HepG2 (cell line): ENCODE data around the gene TMEM74B. TPM values are rescaled to one million over a fixed set of nuclear protein-coding genes. Genes with fewer than 3 reads are reported as not detected.

Source experiments
- FOXA1 ChIP-seq, 2 experiments: fragments of 450-650 bp in 1 of 2; sonication (generic) in 1 of 2; formaldehyde crosslinking in 1 of 2; IDR thresholded peaks; 2 replicates each; pipeline versions ENCODE4 v1.4.0 to v1.6.1; 2016 to 2020; ENCODE audit warnings: missing genetic modification reagents in 1 of 2
- GATAD2A ChIP-seq: IDR thresholded peaks from 2 replicates; pipeline ENCODE4 v1.6.1; 2016
- HMG20B ChIP-seq: conservative IDR thresholded peaks from 2 replicates; pipeline ENCODE4 v1.6.1; 2016; ENCODE audit warnings: missing genetic modification reagents, missing compliant biosample characterization
- NCOA1 ChIP-seq: sonication (generic); formaldehyde crosslinking; IDR thresholded peaks from 2 replicates; pipeline ENCODE4 v1.9.0; 2021; ENCODE audit warnings: missing genetic modification reagents
- PPARG ChIP-seq: conservative IDR thresholded peaks from 2 replicates; pipeline ENCODE4 v1.6.1; 2016; ENCODE audit warnings: missing biosample characterization, missing genetic modification reagents
- SIN3B ChIP-seq: fragments of 150-350 bp; IDR thresholded peaks from 2 replicates; pipeline ENCODE4 v1.6.1; 2014; ENCODE audit warnings: low read length
- ZBTB38 ChIP-seq: sonication (generic); formaldehyde crosslinking; IDR thresholded peaks from 2 replicates; pipeline ENCODE4 v1.5.1; 2020; ENCODE audit warnings: mild to moderate bottlenecking, missing genetic modification reagents
- ZBTB7B ChIP-seq: sonication (generic); formaldehyde crosslinking; IDR thresholded peaks from 2 replicates; pipeline ENCODE4 v1.4.0; 2020; ENCODE audit warnings: missing genetic modification reagents
- ZNF230 ChIP-seq: sonication (generic); formaldehyde crosslinking; IDR thresholded peaks from 2 replicates; pipeline ENCODE4 v1.4.0; 2020; ENCODE audit warnings: mild to moderate bottlenecking, missing genetic modification reagents
- ZNF44 ChIP-seq: sonication (generic); formaldehyde crosslinking; IDR thresholded peaks from 2 replicates; pipeline ENCODE4 v1.5.1; 2020; ENCODE audit warnings: mild to moderate bottlenecking, missing genetic modification reagents
- ZNF766 ChIP-seq: sonication (generic); formaldehyde crosslinking; IDR thresholded peaks from 2 replicates; pipeline ENCODE4 v1.5.0; 2020; ENCODE audit warnings: missing genetic modification reagents, borderline replicate concordance
- ZNF782 ChIP-seq: sonication (generic); formaldehyde crosslinking; IDR thresholded peaks from 2 replicates; pipeline ENCODE4 v1.4.0; 2020; ENCODE audit warnings: missing genetic modification reagents, mild to moderate bottlenecking, borderline replicate concordance
- ZNF788 ChIP-seq: sonication (generic); formaldehyde crosslinking; IDR thresholded peaks from 2 replicates; pipeline ENCODE4 v1.5.0; 2020; ENCODE audit warnings: mild to moderate bottlenecking, missing genetic modification reagents, borderline replicate concordance
- ZNF83 ChIP-seq: sonication (generic); formaldehyde crosslinking; IDR thresholded peaks from 2 replicates; pipeline ENCODE4 v1.4.0; 2020; ENCODE audit warnings: missing genetic modification reagents, mild to moderate bottlenecking, borderline replicate concordance
- ZNF878 ChIP-seq: sonication (generic); formaldehyde crosslinking; IDR thresholded peaks from 2 replicates; pipeline ENCODE4 v1.8.1; 2023; ENCODE audit warnings: mild to moderate bottlenecking, missing genetic modification reagents, moderate library complexity
- ZSCAN21 ChIP-seq: sonication (generic); formaldehyde crosslinking; IDR thresholded peaks from 2 replicates; pipeline ENCODE4 v1.8.0; 2022; ENCODE audit warnings: mild to moderate bottlenecking, missing genetic modification reagents, moderate library complexity, borderline replicate concordance
- ZSCAN25 ChIP-seq: sonication (generic); formaldehyde crosslinking; IDR thresholded peaks from 2 replicates; pipeline ENCODE4 v1.8.0; 2022; ENCODE audit warnings: mild to moderate bottlenecking, missing genetic modification reagents
- polyA plus RNA-seq, 8 experiments: library from polyadenylated mRNA; depleted of rRNA in 3 of 8; stranded (reverse) in 7 of 8; unstranded in 1 of 8; fragments of >200 nt; fragmentation: Illumina TruSeq in 4 of 8; extraction: Trizol in 4 of 8; gene quantifications; 2 replicates each; pipeline versions ENCODE4 v1.2.1 to v1.2.3, GENCODE V29; 2011 to 2016; ENCODE audit warnings: low read depth in 4 of 8, missing spikeins in 1 of 8, mixed read lengths in 1 of 8; ENCODE audit not compliant: insufficient read depth in 1 of 8
- total RNA-seq, 5 experiments: library from RNA; depleted of rRNA; stranded (reverse); fragments of >200 nt; fragmentation: Illumina TruSeq; extraction: Trizol; gene quantifications; 2 replicates each; pipeline ENCODE4 v1.2.3, GENCODE V29; 2016; ENCODE audit warnings: low read depth in 1 of 5
- TF ChIP-seq, protein P1 (sequence below): sonication (generic); formaldehyde crosslinking; IDR thresholded peaks from 2 replicates; pipeline ENCODE4 v1.5.0; 2020; ENCODE audit warnings: mild to moderate bottlenecking, missing genetic modification reagents, borderline replicate concordance
- TF ChIP-seq, protein P2 (sequence below): sonication (generic); formaldehyde crosslinking; IDR thresholded peaks from 2 replicates; pipeline ENCODE4 v1.4.0; 2020; ENCODE audit warnings: mild to moderate bottlenecking, missing genetic modification reagents
- TF ChIP-seq, protein P3 (sequence below): sonication (generic); formaldehyde crosslinking; IDR thresholded peaks from 2 replicates; pipeline ENCODE4 v1.5.1; 2020; ENCODE audit warnings: mild to moderate bottlenecking, missing genetic modification reagents
- TF ChIP-seq, protein P4 (sequence below): sonication (generic); formaldehyde crosslinking; IDR thresholded peaks from 2 replicates; pipeline ENCODE4 v1.8.1; 2023; ENCODE audit warnings: mild to moderate bottlenecking, missing genetic modification reagents

The TMEM74B gene
- total and polyA plus RNA-seq, 2 of the 13 experiments (the other 11 are each of a cell fraction or from before 2014, with no cell fraction given) = 4.7 to 18.4 TPM

DNA sequence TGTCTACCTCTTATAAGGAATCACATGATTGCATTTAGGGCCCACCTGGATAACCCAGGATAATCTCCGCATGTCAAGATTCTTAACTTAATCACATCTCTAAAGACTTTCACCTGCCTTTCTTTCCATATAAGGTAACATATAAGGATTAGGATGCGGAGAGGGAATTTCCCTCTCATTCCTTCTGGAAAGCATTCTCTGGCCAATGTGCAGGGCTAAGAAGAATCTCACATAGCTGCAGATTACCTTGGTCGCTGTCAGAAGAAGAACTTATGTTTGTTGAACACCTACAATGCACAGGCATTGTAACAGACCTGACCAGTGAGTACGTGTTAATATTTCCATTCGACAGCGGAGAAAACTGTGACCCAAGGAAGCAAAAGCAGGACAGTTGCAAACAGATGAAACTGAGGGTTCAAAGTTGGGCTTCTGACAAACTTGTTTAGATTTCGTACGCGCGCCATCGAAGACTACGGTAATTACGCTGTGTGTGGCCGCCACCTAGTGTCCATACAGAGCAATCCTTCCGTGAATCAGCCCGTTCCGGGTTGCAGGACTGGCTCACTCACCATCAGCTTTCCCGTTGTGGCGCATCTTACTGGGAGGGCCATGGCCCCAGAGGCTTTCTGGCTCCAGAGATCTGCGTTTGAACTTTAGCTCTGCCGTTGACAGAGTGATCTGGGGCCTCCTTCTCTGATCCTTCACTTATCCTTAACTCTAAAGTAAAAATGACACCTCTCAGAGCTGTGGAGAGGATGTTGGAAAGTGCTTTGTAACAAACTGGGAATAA is 28.0 kb upstream of the TMEM74B start (continued):
- TF ChIP-seq ZNF788 (CRISPR knock-in tag) = no peak
- no peak for TF ChIP-seq ZBTB7B (CRISPR knock-in tag)
- TF ChIP-seq, protein P1, sequence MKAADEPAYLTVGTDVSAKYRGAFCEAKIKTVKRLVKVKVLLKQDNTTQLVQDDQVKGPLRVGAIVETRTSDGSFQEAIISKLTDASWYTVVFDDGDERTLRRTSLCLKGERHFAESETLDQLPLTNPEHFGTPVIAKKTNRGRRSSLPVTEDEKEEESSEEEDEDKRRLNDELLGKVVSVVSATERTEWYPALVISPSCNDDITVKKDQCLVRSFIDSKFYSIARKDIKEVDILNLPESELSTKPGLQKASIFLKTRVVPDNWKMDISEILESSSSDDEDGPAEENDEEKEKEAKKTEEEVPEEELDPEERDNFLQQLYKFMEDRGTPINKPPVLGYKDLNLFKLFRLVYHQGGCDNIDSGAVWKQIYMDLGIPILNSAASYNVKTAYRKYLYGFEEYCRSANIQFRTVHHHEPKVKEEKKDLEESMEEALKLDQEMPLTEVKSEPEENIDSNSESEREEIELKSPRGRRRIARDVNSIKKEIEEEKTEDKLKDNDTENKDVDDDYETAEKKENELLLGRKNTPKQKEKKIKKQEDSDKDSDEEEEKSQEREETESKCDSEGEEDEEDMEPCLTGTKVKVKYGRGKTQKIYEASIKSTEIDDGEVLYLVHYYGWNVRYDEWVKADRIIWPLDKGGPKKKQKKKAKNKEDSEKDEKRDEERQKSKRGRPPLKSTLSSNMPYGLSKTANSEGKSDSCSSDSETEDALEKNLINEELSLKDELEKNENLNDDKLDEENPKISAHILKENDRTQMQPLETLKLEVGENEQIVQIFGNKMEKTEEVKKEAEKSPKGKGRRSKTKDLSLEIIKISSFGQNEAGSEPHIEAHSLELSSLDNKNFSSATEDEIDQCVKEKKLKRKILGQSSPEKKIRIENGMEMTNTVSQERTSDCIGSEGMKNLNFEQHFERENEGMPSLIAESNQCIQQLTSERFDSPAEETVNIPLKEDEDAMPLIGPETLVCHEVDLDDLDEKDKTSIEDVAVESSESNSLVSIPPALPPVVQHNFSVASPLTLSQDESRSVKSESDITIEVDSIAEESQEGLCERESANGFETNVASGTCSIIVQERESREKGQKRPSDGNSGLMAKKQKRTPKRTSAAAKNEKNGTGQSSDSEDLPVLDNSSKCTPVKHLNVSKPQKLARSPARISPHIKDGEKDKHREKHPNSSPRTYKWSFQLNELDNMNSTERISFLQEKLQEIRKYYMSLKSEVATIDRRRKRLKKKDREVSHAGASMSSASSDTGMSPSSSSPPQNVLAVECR (CRISPR knock-in tag) = peak; percentile 28; the same call in 1 of the 2 replicates
- peak; percentile 84 for TF ChIP-seq ZNF44 (CRISPR knock-in tag)
- TF ChIP-seq ZBTB38 = no peak
- TF ChIP-seq, protein P2, sequence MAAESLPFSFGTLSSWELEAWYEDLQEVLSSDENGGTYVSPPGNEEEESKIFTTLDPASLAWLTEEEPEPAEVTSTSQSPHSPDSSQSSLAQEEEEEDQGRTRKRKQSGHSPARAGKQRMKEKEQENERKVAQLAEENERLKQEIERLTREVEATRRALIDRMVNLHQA (CRISPR knock-in tag) = no peak
- no peak; the same call in 1 of the 2 replicates for TF ChIP-seq ZNF782 (CRISPR knock-in tag)
- peak; percentile 46; the same call in 1 of the 2 replicates for TF ChIP-seq ZNF230
- peak; percentile 61 for TF ChIP-seq GATAD2A (CRISPR knock-in tag)
- TF ChIP-seq, protein P3, sequence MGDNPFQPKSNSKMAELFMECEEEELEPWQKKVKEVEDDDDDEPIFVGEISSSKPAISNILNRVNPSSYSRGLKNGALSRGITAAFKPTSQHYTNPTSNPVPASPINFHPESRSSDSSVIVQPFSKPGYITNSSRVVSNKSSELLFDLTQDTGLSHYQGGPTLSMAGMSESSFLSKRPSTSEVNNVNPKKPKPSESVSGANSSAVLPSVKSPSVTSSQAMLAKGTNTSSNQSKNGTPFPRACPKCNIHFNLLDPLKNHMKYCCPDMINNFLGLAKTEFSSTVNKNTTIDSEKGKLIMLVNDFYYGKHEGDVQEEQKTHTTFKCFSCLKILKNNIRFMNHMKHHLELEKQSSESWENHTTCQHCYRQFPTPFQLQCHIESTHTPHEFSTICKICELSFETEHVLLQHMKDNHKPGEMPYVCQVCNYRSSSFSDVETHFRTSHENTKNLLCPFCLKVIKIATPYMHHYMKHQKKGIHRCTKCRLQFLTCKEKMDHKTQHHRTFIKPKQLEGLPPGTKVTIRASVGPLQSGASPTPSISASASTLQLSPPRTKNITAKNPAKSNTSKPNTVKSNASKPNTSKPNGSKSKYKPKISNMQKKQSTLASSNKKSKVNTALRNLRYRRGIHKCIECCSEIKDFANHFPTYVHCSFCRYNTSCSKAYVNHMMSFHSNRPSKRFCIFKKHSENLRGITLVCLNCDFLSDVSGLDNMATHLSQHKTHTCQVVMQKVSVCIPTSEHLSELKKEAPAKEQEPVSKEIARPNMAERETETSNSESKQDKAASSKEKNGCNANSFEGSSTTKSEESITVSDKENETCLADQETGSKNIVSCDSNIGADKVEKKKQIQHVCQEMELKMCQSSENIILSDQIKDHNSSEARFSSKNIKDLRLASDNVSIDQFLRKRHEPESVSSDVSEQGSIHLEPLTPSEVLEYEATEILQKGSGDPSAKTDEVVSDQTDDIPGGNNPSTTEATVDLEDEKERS (CRISPR knock-in tag) = peak; percentile 74; the same call in 1 of the 2 replicates
- 0 out of 2 replicates have a peak, but pooled peaks have one; percentile 38 for TF ChIP-seq SIN3B
- TF ChIP-seq ZNF83 = no peak
- 0 out of 2 replicates have a peak, but pooled peaks have one; percentile 36 for TF ChIP-seq ZNF766
- no peak for TF ChIP-seq NCOA1 (CRISPR knock-in tag)
- TF ChIP-seq PPARG = peak; percentile 58; the same call in 1 of the 2 replicates
- 0 out of 2 replicates have a peak, but pooled peaks have one; percentile 43 for TF ChIP-seq HMG20B (CRISPR knock-in tag)
- TF ChIP-seq, protein P4, sequence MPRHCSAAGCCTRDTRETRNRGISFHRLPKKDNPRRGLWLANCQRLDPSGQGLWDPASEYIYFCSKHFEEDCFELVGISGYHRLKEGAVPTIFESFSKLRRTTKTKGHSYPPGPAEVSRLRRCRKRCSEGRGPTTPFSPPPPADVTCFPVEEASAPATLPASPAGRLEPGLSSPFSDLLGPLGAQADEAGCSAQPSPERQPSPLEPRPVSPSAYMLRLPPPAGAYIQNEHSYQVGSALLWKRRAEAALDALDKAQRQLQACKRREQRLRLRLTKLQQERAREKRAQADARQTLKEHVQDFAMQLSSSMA = 0 out of 2 replicates have a peak, but pooled peaks have one; percentile 50
- TF ChIP-seq ZSCAN21 (CRISPR knock-in tag) = 0 out of 2 replicates have a peak, but pooled peaks have one; percentile 35
- no peak for TF ChIP-seq FOXA1 (IDR thresholded peaks at IDR 0.05)
- TF ChIP-seq FOXA1 (CRISPR knock-in tag; IDR thresholded peaks at IDR 0.05) = 0 out of 2 replicates have a peak, but pooled peaks have one; percentile 35
- peak; percentile 83 for TF ChIP-seq ZSCAN25 (CRISPR knock-in tag)
- no peak for TF ChIP-seq ZNF878 (CRISPR knock-in tag)
